Neural progenitor cell (in vitro differentiated cells): ENCODE data around the gene VPS41. TPM values are rescaled to one million over a fixed set of nuclear protein-coding genes. Genes with fewer than 3 reads are reported as not detected.

ENCODE experiments used
- DNase-seq: peaks from one replicate; pipeline ENCODE4 v3.0.0-alpha.2; 2016; ENCODE audit warnings: low spot score
- H2AFZ ChIP-seq: fragments of 200-600 bp; sonication (generic); replicated peaks from 2 replicates; pipeline ENCODE4 v1.6.1; 2016; ENCODE audit warnings: antibody characterized with exemption
- H3F3A ChIP-seq: fragments of 200-600 bp; sonication (generic); 2 replicates; pipeline ENCODE4 v1.6.1; 2016; ENCODE audit warnings: antibody characterized with exemption, low read depth
- H3K27ac ChIP-seq: fragments of 200-600 bp; sonication (generic); 2 replicates; pipeline ENCODE4 v1.5.1; 2016; ENCODE audit warnings: mild to moderate bottlenecking
- H3K27me3 ChIP-seq: fragments of 200-600 bp; sonication (generic); 2 replicates; pipeline ENCODE4 v1.6.1; 2016; ENCODE audit warnings: mild to moderate bottlenecking, moderate library complexity
- H3K36me3 ChIP-seq: fragments of 200-600 bp; sonication (generic); 2 replicates; pipeline ENCODE4 v1.5.1; 2016
- H3K4me1 ChIP-seq: fragments of 200-600 bp; sonication (generic); 2 replicates; pipeline ENCODE4 v1.6.1; 2016; ENCODE audit warnings: mixed run types
- H3K4me2 ChIP-seq: fragments of 200-600 bp; sonication (generic); 2 replicates; pipeline ENCODE4 v1.6.1; 2016
- H3K4me3 ChIP-seq: fragments of 200-600 bp; sonication (generic); 2 replicates; pipeline ENCODE4 v1.5.1; 2016
- H3K79me2 ChIP-seq: fragments of 200-600 bp; sonication (generic); 2 replicates; pipeline ENCODE4 v1.6.1; 2016; ENCODE audit warnings: low read depth
- H3K9ac ChIP-seq: fragments of 200-600 bp; sonication (generic); 2 replicates; pipeline ENCODE4 v1.6.1; 2016
- H3K9me3 ChIP-seq: fragments of 200-600 bp; sonication (generic); 2 replicates; pipeline ENCODE4 v1.5.1; 2016; ENCODE audit warnings: low read depth
- H4K20me1 ChIP-seq: fragments of 200-600 bp; sonication (generic); 2 replicates; pipeline ENCODE4 v1.6.1; 2016; ENCODE audit warnings: low read depth
- H3K27ac Mint-ChIP-seq: 3 replicates; pipeline ENCODE4 v1.8.0; 2021; ENCODE audit warnings: mixed read lengths
- H3K27me3 Mint-ChIP-seq: 2 replicates; pipeline ENCODE4 v1.8.0; 2022; ENCODE audit warnings: low read depth, mild to moderate bottlenecking, inconsistent platforms, moderate library complexity, mixed read lengths; ENCODE audit not compliant: insufficient read depth
- H3K36me3 Mint-ChIP-seq: 3 replicates; pipeline ENCODE4 v1.8.0; 2021; ENCODE audit warnings: mixed read lengths
- H3K4me1 Mint-ChIP-seq: 3 replicates; pipeline ENCODE4 v1.8.0; 2021; ENCODE audit warnings: mixed read lengths
- H3K4me3 Mint-ChIP-seq: 3 replicates; pipeline ENCODE4 v1.8.0; 2021; ENCODE audit warnings: mild to moderate bottlenecking, moderate library complexity, mixed read lengths
- H3K9me3 Mint-ChIP-seq: 3 replicates; pipeline ENCODE4 v1.8.0; 2020; ENCODE audit warnings: mixed read lengths
- CTCF ChIP-seq: fragments of 200-600 bp; sonication (generic); IDR thresholded peaks from 2 replicates; pipeline ENCODE4 v1.5.1; 2017; ENCODE audit warnings: antibody characterized with exemption, mild to moderate bottlenecking
- EZH2 ChIP-seq: fragments of 200-600 bp; sonication (generic); IDR thresholded peaks from 2 replicates; pipeline ENCODE4 v1.6.1; 2017; ENCODE audit warnings: antibody characterized with exemption, mild to moderate bottlenecking, moderate library complexity
- EZH2phosphoT487 ChIP-seq: fragments of 200-600 bp; sonication (generic); IDR thresholded peaks from 2 replicates; pipeline ENCODE4 v1.6.1; 2017; ENCODE audit warnings: antibody characterized with exemption
- total RNA-seq: library from RNA; depleted of rRNA; stranded (reverse); fragments of >200 nt; gene quantifications from 2 replicates; pipeline ENCODE4 v1.2.3, GENCODE V29; 2015; ENCODE audit warnings: low replicate concordance

Gene VPS41
- total RNA-seq, 1 donor from 2014 or later, result 92.3 TPM

GRCh38 chr7:38704041-38704547, 204.9 kb downstream of the VPS41 start:
- H3K27me3 ChIP-seq, result no peaks in the 10 kb centered on the region
- Mint-ChIP-seq H3K9me3 (peaks cover 3% of the 10 kb centered on the region), H3K27ac (peak overlapping the region; percentile 40), H3K36me3 (no peaks in the 10 kb centered on the region), H3K4me3 (no peak overlapping the region), H3K27me3 (peaks cover 2% of the 10 kb centered on the region), H3K4me1 (peaks cover 11% of the 10 kb centered on the region)
- H3K36me3 ChIP-seq, result no peaks in the 10 kb centered on the region
- H3F3A ChIP-seq, result no peaks in the 10 kb centered on the region
- DNase-seq, result peak; percentile 52
- peaks cover 13% of the 10 kb centered on the region for H3K4me1 ChIP-seq
- H3K9me3 ChIP-seq, result no peaks in the 10 kb centered on the region
- no peak overlapping the region for H3K9ac ChIP-seq
- H4K20me1 ChIP-seq, result no peaks in the 10 kb centered on the region
- no peak overlapping the region for H3K27ac ChIP-seq
- H3K79me2 ChIP-seq, result no peaks in the 10 kb centered on the region
- H2AFZ ChIP-seq, result peak overlapping the region; percentile 14
- H3K4me2 ChIP-seq, result no peak overlapping the region
- TF ChIP-seq CTCF, result no peak
- no peak for TF ChIP-seq EZH2
- no peak for TF ChIP-seq EZH2phosphoT487
- no peak overlapping the region for H3K4me3 ChIP-seq

- TF ChIP-seq CTCF (no peak), EZH2 (no peak), EZH2phosphoT487 (no peak)
- Histone ChIP-seq H3K4me2 (no peak overlapping the region), H3K4me3 (no peak overlapping the region), H2AFZ (no peak overlapping the region), H4K20me1 (no peaks in the 10 kb centered on the region), H3K79me2 (no peaks in the 10 kb centered on the region), H3K4me1 (peaks cover 13% of the 10 kb centered on the region), H3K9ac (no peak overlapping the region), H3F3A (no peaks in the 10 kb centered on the region), H3K27me3 (no peaks in the 10 kb centered on the region), H3K9me3 (no peaks in the 10 kb centered on the region), H3K27ac (no peak overlapping the region), H3K36me3 (no peaks in the 10 kb centered on the region)
- Mint-ChIP-seq H3K9me3 (peaks cover 4% of the 10 kb centered on the region), H3K27me3 (peaks cover 5% of the 10 kb centered on the region), H3K4me1 (peaks cover 11% of the 10 kb centered on the region), H3K27ac (no peak overlapping the region), H3K36me3 (no peaks in the 10 kb centered on the region), H3K4me3 (no peak overlapping the region)
- no peak for DNase-seq
Observed at GRCh38 chr7:38703093-38703492, 205.9 kb downstream of the VPS41 start.

GRCh38 chr7:38702002-38702535, 206.9 kb downstream of the VPS41 start:
- H3K27ac ChIP-seq, result no peak overlapping the region
- DNase-seq, result no peak
- H2AFZ ChIP-seq, result peak overlapping the region; percentile 55
- H3K27me3 ChIP-seq, result no peaks in the 10 kb centered on the region
- H3K4me3 ChIP-seq, result no peak overlapping the region
- no peaks in the 10 kb centered on the region for H3K36me3 ChIP-seq
- peaks cover 13% of the 10 kb centered on the region for H3K4me1 ChIP-seq
- H3F3A ChIP-seq, result no peaks in the 10 kb centered on the region
- no peaks in the 10 kb centered on the region for H4K20me1 ChIP-seq
- no peak overlapping the region for H3K27ac Mint-ChIP-seq
- peaks cover 6% of the 10 kb centered on the region for H3K27me3 Mint-ChIP-seq
- H3K4me1 Mint-ChIP-seq, result peaks cover 11% of the 10 kb centered on the region
- H3K9me3 ChIP-seq, result no peaks in the 10 kb centered on the region
- H3K9me3 Mint-ChIP-seq, result peaks cover 5% of the 10 kb centered on the region
- H3K4me2 ChIP-seq, result no peak overlapping the region
- H3K9ac ChIP-seq, result no peak overlapping the region
- TF ChIP-seq CTCF (no peak), EZH2phosphoT487 (no peak), EZH2 (no peak)
- H3K36me3 Mint-ChIP-seq, result no peaks in the 10 kb centered on the region
- H3K4me3 Mint-ChIP-seq, result no peak overlapping the region
- H3K79me2 ChIP-seq, result no peaks in the 10 kb centered on the region
